AG10803 (cell line): ENCODE results near the gene FYTTD1.

ENCODE experiments used
- DNase-seq: peaks from one replicate; pipeline ENCODE4 v3.0.0; 2010; ENCODE audit warnings: low read depth
- H3K4me3 ChIP-seq: 2 replicates; pipeline ENCODE4 v1.5.1; 2011; ENCODE audit warnings: mild to moderate bottlenecking, low read length, control low read depth
- TF ChIP-seq, protein P1 (sequence below): conservative IDR thresholded peaks from 2 replicates; pipeline ENCODE4 v1.5.1; 2011; ENCODE audit warnings: mild to moderate bottlenecking, low read length, control low read depth, inconsistent platforms

Gene FYTTD1

DNA sequence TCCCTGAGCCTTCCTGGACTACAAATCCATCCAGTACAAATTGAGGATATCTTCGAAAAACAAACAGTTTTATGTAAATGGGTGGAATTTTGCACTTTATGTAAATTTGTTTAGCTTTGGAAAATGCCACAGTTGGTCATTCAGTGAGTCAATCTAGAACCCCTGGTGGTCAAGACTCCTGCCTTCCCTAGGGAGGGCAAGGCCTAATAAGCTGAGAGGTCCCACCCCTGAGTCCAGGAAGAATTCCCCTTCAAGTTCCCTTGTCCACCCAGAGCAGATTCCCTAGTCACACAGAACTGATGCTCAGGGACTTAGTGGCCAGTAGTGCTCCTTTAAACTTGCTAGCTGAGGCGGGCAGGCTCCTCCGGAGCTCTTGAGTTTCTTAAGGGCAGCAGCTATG lies 6.9 kb upstream of the FYTTD1 start:
- TF ChIP-seq, protein P1, sequence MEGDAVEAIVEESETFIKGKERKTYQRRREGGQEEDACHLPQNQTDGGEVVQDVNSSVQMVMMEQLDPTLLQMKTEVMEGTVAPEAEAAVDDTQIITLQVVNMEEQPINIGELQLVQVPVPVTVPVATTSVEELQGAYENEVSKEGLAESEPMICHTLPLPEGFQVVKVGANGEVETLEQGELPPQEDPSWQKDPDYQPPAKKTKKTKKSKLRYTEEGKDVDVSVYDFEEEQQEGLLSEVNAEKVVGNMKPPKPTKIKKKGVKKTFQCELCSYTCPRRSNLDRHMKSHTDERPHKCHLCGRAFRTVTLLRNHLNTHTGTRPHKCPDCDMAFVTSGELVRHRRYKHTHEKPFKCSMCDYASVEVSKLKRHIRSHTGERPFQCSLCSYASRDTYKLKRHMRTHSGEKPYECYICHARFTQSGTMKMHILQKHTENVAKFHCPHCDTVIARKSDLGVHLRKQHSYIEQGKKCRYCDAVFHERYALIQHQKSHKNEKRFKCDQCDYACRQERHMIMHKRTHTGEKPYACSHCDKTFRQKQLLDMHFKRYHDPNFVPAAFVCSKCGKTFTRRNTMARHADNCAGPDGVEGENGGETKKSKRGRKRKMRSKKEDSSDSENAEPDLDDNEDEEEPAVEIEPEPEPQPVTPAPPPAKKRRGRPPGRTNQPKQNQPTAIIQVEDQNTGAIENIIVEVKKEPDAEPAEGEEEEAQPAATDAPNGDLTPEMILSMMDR: no peak
- no peak for DNase-seq
- H3K4me3 ChIP-seq: no peak overlapping the region

DNA sequence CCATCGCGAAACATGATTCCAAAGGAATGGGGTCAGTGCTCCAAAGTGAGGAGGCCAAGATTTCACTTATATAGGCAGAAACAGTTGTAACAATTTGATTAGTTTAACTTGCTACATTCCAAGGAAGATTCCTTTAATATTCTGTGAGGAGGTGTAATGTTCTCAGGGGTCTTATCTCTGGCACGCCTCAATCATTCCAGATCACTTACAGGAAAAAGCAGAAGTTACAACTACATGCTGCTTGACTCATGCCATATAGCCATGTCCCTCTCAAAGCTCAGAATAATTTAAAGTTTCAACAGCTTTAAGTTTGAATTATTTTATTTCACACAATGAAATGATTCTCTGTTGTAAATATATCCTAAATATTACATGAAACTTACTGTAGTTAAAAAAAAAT lies 3.5 kb upstream of the FYTTD1 start:
- TF ChIP-seq, protein P1: no peak

DNA sequence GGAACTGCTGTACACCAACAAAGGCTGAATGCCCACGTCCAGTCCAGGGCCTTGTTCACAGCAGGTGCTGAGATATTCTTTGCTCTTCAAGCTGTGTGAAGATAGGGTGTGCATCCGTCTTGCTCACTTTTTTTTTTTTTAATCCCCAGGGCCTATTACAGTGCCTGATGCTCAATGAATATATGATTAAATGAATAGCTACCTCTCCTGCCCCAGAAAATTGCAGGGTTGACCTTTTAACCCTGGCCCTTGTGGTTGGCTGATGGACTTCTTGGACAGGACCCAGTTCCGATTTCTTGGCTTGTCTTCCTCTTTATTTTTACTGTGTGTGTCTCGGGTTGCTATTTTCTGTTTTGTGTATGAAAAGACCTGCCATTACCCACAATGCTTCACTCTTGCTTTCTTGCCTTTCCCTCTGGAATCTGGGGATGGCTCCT lies 2.9 kb upstream of the FYTTD1 start:
- TF ChIP-seq, protein P1: no peak
- no peak for DNase-seq
- no peak overlapping the region for H3K4me3 ChIP-seq

More for the DNA sequence above, 3.5 kb upstream of the FYTTD1 start:
- H3K4me3 ChIP-seq: no peak overlapping the region
- DNase-seq: no peak

DNA sequence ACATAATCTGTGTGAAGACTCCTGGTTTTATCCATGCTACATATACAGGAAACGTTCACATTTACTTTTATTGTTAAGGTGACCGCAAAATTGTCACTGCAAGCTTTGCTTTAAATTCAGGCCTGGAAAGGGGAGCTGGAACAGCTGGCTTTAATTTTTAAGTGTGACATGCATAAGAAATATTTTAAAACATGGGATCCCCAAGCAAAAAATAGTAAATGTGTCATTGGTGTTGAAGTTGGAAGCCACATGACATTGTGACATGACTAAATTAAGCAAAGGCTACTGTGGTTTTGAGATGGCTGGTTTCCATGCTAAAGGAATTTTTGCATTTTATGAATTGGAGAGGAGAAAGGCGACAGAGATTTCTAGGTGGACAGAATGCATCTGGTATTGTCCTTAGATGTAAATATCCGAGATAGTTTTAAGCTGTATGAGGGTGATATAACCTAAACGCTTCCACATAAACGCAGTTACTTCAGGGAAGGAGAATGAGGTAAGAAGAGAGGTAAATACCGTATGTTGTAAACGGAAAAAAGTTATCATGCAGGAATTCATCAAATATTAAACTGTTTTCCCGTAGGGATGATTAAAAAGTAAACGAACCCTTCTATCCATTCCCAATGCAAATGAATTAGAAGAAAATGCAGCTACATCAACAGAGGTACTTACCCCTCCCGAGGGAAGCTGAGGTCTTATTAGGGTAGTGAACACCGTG lies 927 bp upstream of the FYTTD1 start:
- H3K4me3 ChIP-seq: peak overlapping the region; percentile 84
- DNase-seq: peak; percentile 89
- TF ChIP-seq, protein P1: no peak

DNA sequence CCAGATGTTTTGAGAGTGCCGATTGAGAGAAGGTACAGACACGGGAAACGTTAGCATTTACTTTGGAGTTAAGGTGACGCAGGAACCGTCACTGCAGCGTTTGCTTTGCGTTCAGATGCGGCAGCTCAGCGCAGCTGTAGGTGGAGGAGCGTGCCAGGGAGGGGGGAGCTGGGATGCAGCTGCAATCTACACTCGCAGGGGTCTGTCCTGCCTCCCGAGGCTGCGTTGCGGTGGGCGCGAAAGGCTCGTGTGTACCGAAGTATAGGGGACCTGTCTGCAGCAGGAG lies 425 bp upstream of the FYTTD1 start:
- TF ChIP-seq, protein P1: no peak
- DNase-seq: peak; percentile 29
- peak overlapping the region; percentile 84 for H3K4me3 ChIP-seq

DNA sequence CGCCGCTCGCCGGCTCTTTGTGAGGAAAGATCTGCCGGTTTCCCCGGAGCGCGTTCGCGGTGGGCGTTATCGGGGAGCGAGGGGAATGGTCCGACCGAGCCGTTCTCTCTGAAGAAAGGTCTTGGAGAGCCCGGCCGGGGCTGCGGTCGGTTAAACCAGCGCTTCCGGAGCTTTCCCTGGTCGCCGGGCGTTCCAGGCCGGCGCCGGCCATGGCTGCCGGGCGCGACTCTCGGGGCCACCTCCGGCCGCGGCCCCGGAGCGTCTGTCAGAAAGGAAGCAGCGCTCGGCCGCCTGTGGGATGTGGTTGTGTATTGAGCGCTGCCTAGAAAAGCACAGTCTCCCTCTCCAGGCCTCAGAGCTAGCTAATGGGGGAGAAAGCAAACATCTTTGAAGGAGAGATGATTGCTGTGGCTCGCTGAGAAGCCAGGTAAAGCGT lies 731 bp downstream of the FYTTD1 start:
- DNase-seq: peak; percentile 70
- peak overlapping the region; percentile 84 for H3K4me3 ChIP-seq
- TF ChIP-seq, protein P1: peak; percentile 19
